ENCODE measurements around the gene HIPK1. TPM values are rescaled to one million over a fixed set of nuclear protein-coding genes. Genes with fewer than 3 reads are reported as not detected.
"Not testable (repeated sequence)": the region's sequence is repeated elsewhere in the genome, so short reads cannot be mapped to it uniquely, and the experiment has no call there.

The HIPK1 gene
- total RNA-seq, 2 donors from 2014 or later, result 68.9 to 78.9 TPM

DNA sequence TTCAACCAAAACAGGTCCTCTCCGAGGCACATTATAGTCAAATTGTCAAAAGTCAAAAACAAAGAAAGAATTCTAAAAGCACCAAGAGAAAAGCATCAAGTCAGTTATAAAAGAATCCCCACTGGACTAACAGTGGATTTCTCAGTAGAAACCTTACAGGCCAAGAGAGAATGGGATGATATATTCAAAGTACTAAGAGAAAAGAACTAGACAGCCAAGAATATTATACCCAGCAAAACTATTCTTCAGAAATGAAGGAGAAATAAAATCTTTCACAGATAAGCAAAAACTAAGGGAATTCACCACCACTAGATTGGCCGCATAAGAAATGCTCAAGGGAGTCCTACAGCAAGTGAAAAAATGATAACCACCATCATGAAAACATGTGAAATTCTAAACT is 66.3 kb downstream of the HIPK1 start:
- intact Hi-C loops (cut with DNase I), result no loop called here

DNA sequence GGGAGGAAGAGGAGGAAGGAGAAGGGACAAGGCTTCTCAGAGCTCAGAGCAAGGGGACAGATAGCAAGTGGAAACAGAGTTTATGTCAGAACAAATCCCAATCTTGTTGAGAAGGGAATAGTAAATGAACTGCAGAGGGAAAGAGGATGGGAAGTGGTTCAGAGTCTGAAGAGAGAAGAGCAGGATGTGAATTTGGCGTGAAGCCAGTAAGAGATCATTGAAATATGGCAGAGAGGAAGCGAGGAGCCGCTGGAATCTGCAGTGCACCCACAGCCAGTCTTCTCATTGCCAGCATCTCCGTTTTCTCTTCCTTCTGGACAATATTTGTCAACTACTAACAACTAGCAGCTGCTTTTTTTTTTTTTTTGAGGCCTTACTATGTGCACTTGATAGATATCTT is 69.2 kb downstream of the HIPK1 start:
- intact Hi-C loops (cut with DNase I), result no loop called here

More for the DNA sequence above, 66.3 kb downstream of the HIPK1 start:
- DNase-seq (ENCODE audit: low spot score), result no peak

DNA sequence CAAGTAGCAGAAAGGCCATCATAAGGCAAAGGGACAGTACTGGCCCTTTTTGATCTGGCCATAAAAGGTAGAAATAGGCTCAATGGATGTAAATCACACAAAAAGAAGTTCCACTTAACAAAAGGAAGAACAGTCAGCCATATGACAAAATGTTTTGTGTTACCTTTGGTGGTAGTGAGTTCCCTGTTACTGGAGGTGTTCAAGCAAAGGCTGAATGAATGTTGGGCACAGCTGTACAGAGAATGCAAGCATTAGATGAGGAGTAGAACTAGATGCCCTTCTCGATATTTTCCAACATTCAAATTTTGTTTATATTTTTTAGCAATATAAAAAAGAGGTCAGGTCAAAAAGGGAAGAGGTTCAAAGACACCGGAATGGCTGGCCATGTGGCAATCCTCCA is 70.1 kb downstream of the HIPK1 start:
- DNase-seq (ENCODE audit: low spot score), result no peak
- intact Hi-C loops (cut with DNase I), result no loop called here

More for the DNA sequence above, 69.2 kb downstream of the HIPK1 start:
- DNase-seq (ENCODE audit: low spot score), result no peak

DNA sequence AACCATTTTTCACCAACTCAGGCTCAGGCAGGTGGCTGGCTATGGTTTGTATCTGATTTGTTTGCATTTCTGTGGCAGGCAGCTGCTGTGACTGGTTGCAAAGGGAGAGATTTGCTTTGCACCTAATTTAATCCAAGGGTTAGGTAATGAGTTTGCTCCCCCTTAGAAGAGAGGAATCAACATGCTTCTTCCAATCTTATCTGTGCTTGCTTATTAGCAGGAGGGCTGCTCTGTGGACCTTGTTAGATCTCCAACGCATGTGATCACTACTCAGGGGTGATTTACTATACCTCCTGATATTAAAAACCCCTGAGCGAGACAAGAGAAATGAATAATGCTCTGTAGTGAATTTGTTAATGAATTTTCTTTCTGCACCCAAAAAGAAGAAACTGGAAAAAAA is 70.7 kb downstream of the HIPK1 start:
- intact Hi-C loops (cut with DNase I), result no loop called here
- DNase-seq (ENCODE audit: low spot score), result no peak

DNA sequence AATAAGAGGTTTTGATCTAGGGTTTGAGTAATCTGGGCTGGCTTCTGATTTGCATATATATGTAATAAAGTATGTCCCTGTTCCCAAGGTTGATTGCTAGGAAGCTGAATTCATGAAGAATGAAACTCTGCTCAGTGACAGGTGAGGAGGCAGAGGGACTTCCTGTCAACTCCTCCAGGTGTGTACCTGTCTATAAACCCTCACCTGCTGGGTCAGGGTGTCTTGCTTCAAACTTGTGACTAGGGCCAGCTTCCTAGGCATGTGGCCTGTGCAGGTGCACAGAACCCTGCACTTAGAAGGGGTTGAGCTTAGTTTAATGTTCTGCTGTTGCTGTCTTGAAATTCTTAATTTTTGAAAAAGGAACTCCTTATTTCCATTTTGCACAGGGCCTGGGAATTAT is 71.3 kb downstream of the HIPK1 start:
- intact Hi-C loops (cut with DNase I), result no loop called here
- DNase-seq (ENCODE audit: low spot score), result no peak

DNA sequence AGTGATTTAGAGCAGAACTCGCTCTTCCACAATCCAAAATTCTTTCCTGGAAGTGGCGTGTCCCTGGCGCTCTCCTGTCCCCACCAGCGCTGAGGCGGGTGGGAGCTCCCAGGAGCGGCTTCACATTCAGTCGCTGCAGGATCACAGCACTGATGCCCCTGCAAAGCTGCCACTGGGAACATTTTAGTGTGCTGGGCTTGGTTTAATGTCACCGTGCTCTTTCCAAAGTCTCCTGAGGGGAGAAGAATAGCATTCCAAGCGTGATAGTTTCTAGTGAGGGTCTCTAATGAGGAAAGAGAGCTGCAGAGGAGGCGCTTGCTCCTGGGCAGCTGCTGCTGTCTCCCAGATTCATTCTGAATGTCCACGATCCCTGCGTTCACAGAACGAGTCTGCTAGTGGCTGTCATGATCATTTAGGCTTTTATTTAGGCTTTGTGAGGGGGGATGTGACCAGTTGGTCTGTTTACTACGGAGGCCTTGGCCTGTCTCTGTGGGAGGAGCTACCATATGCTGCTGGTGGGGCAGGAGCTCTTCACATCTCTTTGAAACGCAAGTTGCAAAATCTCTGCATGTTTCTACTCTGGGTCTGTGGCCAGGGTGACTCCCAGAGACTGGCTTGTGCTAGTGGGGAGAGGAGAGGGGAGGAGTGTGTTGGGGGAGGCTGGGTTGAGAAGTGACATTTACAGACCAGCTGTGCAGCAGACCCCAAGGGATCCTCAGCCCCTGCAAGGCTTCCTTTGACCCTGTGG is 73.5 kb downstream of the HIPK1 start:
- intact Hi-C loops (cut with DNase I), result no loop called here
- no peak for DNase-seq (ENCODE audit: low spot score)

DNA sequence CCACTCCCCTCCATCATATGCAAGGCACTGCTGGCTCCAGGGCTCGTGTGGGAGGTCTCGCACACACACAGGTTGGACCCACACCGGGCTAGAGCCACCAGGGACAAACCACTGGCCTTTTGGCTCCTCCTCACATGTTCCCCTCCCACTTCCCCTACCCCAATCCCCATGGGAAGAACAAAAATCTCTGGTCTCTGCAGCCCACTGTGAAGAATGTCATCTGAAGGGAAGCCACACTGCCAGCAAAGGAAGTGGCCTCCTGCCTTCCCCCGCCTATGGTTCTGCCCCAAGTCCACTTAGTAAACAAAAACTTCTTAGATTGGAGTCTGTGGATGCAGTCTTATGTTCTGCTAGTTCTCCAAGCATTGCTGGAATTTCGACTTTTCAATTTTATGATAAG is 74.3 kb downstream of the HIPK1 start:
- intact Hi-C loops (cut with DNase I), result no loop called here
- no peak for DNase-seq (ENCODE audit: low spot score)

DNA sequence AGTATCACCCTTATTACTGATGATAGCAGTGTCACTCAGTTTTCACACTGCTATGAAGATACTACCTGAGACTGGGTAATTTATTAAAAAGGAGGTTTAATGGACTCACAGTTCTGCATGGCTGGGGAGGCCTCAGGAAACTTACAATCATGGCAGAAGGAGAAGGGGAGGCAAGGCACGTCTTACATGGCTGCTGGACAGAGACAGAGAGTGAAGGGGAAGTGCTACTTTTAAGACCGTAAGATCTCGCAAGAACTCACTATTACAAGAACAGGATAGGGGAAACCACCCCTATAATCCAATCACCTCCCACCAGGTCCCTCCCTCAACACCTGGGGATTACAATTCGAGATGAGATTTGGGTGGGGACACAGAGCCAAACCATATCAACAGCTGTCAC is 77.7 kb downstream of the HIPK1 start:
- DNase-seq (ENCODE audit: low spot score); intact Hi-C loops (cut with DNase I): not testable (repeated sequence)

DNA sequence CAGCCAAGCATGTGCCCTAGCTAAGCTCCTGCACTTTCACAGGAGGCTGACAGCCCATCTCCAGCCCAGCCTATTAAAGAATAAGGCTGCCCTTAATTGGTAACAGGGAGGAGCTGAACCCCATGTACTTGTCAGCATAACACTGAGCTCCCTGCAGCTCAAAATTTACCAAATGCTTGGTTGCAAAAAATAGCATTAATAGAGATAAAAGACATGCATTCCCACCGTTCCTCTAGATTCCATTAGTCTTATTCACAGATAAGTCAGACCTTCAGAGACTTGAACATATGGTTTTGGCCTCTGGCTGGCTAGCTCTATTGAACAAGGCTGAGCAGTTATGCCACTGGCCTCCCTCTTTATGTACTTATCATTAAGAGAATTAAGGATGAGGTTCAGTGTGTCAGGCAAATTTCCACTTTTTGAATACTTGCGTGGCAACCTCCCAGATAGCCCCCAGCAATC is 79.4 kb downstream of the HIPK1 start:
- intact Hi-C loops (cut with DNase I), result no loop called here
- no peak for DNase-seq (ENCODE audit: low spot score)

DNA sequence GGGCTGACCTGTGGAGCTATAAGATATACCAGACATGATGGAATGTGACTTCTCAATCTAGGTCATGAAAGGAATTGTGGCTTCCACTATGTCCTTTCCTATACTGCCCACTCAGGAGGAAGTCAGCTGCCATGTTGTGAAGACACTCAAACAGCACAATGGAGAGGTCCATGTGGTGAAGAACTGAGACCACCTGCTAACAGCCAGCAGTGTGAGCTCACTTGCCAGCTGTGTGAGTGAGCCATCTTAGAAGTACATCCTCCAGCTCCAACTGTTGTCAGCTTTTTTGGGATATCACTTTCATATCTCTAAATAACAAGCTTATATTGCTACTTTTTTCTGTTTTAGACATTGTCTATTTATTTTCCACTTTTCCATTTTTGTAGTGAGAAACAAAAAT is 79.9 kb downstream of the HIPK1 start:
- intact Hi-C loops (cut with DNase I), result no loop called here
- no peak for DNase-seq (ENCODE audit: low spot score)

DNA sequence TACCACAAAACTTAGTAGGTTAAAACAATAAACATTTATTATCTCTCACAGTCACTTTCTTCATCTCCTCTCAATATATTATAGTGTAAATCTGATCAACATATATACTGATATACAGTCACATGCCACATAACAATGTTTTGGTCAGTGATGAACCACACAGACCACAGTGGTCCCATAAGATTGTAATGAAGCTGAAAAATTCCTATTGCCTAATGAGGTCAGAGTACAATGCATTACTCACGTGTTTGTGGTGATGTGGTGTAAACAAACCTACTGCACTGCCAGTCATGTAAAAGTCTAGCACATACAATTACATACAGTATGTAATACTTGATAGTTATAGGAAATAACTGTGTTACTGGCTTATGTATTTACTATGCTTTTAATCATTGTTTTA is 80.3 kb downstream of the HIPK1 start:
- intact Hi-C loops (cut with DNase I), result no loop called here
- DNase-seq (ENCODE audit: low spot score), result no peak

DNA sequence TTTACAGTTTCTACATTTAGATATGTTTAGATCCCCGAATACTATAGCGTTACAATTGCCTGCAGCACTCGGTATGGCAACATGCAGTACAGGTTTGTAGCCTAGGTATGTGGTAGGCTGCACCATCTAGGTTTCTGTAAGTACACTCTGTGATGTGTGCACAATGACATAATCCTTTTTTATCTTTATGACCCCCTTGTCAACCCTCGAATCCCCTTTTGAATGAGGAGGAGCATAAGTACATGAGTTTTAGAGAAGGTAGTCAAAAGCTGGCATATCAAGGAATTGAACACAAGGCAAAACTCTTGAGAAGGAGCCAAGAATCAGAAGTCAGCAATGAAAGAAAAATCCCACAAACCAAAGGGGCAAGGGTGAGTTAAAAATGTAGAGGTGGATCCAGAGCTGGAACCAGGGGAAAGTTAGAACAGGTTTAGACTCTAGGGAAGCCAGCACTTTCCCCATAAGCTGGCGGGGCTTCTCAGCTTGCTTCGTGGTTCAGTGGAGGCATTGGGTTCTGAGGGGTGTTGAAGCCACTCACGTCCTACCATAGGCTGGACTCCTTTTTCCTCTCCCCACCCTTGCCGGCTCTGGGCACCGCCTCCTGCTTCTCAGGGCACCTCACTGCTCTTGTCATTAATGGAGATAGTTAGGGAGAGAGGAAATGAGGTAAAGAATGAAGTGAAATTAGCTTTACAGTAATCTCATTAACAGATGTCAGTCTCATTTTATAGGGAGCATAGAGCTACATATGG is 81.5 kb downstream of the HIPK1 start:
- no peak for DNase-seq (ENCODE audit: low spot score)
- intact Hi-C loops (cut with DNase I), result no loop called here

DNA sequence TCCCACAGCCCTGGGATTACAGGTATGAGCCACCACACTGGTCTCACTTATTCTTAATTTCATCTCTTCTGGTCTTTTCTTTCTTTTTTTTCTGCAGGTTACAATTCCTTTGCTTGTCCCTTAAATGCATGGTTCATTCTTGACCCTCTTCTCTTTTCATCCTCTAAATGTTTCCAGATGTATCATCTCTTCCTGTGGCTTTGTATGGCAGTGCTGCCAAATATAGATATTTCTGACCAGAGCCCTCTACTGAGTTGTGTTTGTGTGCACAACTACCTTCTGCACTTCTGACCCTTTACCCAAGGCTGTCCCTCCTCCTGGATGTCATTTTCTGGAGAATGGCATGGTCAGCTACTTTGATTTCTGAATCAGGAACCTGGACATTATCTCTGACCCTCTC is 82.7 kb downstream of the HIPK1 start:
- intact Hi-C loops (cut with DNase I), result no loop called here
- DNase-seq (ENCODE audit: low spot score), result no peak

DNA sequence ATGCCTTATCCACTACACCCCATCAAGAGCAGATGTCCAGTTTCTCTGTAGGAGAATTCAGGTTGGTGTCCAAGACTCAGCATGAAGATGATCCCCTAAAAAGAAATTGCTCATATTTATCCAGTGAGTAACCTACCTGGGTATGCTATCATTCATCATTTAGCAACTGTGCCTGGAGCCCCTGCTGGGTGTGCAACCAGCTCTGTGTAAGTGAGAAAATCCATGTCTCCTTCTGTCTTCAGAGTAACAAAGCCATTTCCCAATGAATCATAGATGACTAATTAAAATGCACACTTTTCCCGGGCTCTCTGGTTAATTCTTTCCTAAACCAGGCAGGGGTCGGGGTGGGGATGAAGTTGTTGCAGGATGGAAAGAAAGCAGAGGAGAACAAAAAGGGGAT is 86.0 kb downstream of the HIPK1 start:
- intact Hi-C loops (cut with DNase I), result no loop called here

DNA sequence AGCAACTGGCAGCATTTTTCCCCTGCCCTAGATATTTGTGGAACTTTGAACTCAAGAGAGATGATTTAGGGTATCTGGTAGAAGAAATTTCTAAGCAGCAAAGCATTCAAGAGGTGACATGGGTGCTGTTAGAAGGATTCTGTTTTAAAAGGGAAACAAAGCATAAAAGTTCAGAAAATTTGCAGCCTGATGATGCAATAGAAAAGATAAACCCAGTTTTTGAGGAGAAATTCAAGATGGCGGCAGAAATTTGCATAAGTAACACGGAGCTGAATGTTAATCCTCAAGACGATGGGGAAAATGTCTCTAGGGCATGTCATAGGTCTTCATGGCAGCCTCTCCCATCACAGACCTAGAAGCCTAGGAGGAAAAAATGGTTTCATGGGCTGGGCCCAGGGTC is 90.6 kb downstream of the HIPK1 start:
- intact Hi-C loops (cut with DNase I); DNase-seq (ENCODE audit: low spot score): not testable (repeated sequence)

More for the DNA sequence above, 86.0 kb downstream of the HIPK1 start:
- DNase-seq (ENCODE audit: low spot score), result no peak

DNA sequence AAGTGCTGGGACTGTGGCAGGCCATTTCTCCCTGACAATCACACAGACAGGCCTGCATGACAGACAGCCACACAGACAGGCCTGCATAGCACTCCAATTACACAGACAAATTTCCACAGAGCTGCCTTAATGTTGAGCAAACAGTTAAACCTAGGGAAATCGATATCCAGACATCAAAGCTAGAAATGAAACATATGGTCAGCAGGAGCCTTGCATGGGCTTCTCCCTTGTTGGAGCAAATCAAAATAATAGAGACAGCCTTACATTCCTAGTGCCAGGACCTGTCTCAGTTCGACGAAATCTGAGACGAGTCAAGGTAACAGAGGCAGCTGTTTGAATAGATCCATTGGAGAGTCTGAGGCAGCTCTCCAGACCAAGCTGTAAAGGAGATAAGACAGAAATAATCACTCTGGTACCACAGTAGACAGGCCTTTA is 92.6 kb downstream of the HIPK1 start:
- intact Hi-C loops (cut with DNase I), result no loop called here
- DNase-seq (ENCODE audit: low spot score), result no peak

DNA sequence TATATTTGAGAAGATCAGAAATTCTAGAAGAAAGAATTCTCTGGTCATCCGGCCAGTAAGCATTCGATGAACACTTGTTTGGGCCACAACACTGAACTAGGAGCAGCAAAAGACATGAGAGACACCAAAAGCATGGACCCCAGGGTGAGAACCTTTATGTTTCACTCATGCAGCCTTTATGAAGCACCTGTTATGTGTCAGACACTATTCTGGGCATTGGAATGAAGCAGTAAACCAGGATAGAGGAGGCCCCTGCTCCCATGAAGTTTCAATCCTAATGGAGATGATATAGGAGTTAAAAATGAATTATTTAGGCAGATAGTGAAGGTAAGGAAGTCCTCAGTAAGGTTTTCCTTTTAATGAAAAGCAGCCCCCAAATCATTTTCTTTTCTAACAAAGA is 93.8 kb downstream of the HIPK1 start:
- intact Hi-C loops (cut with DNase I), result no loop called here
- no peak for DNase-seq (ENCODE audit: low spot score)

DNA sequence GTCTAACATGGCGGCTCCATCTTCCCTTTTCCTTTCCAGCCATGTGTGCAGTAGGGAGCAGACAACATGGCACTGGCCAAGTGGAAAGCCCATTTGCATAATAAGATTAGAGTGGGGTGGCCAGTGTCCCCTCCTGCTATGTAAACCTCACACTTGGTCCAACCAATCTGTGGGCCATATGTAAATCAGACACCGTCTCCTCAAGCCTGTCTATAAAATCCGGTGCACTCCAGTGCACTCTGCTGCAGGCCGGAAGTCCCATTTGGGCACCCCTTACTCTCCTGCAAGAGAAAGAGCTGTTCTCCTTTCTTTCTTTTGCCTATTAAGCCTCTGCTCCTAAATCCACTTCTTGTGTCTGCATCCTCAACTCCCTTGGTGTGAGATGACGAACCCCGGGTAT is 94.3 kb downstream of the HIPK1 start:
- DNase-seq (ENCODE audit: low spot score), result no peak
- intact Hi-C loops (cut with DNase I), result no loop called here

DNA sequence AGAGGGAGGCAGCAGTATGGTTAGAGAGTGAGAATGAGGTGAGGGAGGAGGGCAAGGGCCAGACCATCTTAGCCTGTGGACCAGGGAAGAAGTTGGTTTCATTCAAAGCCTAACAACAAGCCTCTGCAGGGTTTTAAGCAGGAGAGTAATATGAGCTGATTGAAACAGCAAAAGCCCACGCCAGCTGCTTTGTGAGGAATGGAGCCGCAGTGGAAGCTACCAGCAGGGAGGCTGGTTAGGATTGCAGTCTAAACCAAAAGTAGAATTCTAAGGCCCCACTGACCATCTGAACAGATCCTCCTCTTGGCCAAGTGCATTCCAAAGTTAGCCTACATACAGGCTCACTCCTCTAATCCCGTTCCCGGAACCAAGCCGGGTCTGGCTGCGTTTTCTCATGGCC is 94.9 kb downstream of the HIPK1 start:
- DNase-seq (ENCODE audit: low spot score), result no peak
- intact Hi-C loops (cut with DNase I), result no loop called here

DNA sequence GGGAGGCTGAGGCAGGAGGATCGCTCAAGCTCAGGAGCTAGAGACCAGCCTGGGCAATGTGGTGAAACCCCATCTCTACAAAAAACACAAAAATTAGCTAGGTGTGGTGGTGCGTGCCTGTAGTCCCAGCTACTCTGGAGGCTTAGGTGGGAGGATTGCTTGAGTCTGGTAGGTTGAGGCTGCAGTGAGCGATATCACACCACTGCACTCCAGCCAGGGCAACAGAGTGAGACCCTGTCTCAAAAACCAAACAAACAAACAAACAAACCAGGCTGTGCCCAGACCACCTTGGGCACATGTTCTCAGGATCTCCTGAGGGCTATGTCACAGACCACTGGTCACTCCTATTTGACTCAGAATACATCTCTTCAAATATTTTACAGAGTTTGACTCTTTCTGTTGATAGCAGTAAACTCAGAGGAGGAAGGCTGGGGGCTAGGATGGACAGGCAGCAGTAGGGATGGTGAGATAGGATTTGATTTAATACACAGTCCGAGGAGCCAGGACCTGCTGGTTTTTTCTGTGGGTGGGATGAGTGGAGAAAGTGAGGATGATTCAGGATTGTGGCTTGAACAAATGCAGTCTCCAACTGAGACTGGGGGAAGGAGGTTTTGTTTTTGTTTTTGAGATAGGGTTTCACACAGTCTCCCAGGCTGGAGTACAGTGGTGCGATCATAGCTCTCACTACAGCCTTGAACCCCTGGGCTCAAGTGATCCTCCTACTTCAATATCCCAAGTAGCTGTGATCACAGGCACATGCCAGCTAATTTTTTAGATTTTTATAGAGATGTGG is 96.7 kb downstream of the HIPK1 start:
- intact Hi-C loops (cut with DNase I), result no loop called here
- no peak for DNase-seq (ENCODE audit: low spot score)
